HL-60 (cell line): Measurements from ENCODE around the gene ARL2BP.

Source experiments
- GABPA ChIP-seq: IDR thresholded peaks from 2 replicates; pipeline ENCODE4 v1.6.1; 2012; ENCODE audit warnings: low read depth
- SPI1 ChIP-seq: IDR thresholded peaks from 2 replicates; pipeline ENCODE4 v1.6.1; 2012; ENCODE audit warnings: low read depth, mild to moderate bottlenecking, borderline replicate concordance
- TF ChIP-seq, protein P1 (sequence below): IDR thresholded peaks from one replicate; pipeline ENCODE4 v1.5.1; 2011; ENCODE audit warnings: low read length, control low read depth, inconsistent platforms; ENCODE audit not compliant: insufficient read depth

DNA sequence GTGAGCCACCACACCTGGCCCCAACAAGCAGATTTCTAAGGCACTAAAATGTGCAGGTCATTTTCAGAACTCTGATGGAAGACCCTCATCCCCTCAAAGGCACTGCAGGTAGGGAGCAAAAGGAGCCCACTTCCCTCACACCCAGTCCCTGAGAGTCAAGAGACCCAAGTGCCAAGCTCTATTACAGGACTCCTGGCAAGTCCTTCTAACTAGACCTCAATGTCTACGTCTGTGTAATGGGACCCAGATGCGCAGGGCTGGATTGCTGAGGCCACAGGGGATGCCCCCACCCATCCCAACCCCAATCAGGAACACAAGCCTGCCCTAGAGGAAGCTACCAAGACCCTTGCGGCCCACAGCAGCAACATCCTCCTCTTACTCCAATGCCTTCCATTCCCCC lies 36.7 kb downstream of the ARL2BP start:
- TF ChIP-seq, protein P1, sequence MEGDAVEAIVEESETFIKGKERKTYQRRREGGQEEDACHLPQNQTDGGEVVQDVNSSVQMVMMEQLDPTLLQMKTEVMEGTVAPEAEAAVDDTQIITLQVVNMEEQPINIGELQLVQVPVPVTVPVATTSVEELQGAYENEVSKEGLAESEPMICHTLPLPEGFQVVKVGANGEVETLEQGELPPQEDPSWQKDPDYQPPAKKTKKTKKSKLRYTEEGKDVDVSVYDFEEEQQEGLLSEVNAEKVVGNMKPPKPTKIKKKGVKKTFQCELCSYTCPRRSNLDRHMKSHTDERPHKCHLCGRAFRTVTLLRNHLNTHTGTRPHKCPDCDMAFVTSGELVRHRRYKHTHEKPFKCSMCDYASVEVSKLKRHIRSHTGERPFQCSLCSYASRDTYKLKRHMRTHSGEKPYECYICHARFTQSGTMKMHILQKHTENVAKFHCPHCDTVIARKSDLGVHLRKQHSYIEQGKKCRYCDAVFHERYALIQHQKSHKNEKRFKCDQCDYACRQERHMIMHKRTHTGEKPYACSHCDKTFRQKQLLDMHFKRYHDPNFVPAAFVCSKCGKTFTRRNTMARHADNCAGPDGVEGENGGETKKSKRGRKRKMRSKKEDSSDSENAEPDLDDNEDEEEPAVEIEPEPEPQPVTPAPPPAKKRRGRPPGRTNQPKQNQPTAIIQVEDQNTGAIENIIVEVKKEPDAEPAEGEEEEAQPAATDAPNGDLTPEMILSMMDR: no peak
- no peak for TF ChIP-seq GABPA
- TF ChIP-seq SPI1: no peak
